Right cardiac atrium (tissue), 5 donors: ENCODE data around the gene GALNT9. TPM values are rescaled to one million over a fixed set of nuclear protein-coding genes. Genes with fewer than 3 reads are reported as not detected.

ENCODE experiments used
- ATAC-seq, 2 donors: fragments of 200-7000 bp; cut with Tn5 transposase; one replicate each; pipeline versions ENCODE4 v1.8.0 to v1.9.1; 2020; ENCODE audit warnings: moderate library complexity in 2 of 2, mild to moderate bottlenecking in 1 of 2
- DNase-seq, 3 donors: peaks; one replicate each; pipeline ENCODE4 v3.0.0-alpha.2; 2020
- H3K27ac ChIP-seq: one replicate; pipeline ENCODE4 v1.5.1; 2013; ENCODE audit warnings: mild to moderate bottlenecking, low read length, control low read depth, moderate library complexity
- H3K27me3 ChIP-seq: one replicate; pipeline ENCODE4 v1.6.1; 2013; ENCODE audit not compliant: control insufficient read depth, insufficient read depth
- H3K4me1 ChIP-seq: one replicate; pipeline ENCODE4 v1.6.1; 2013; ENCODE audit warnings: low read length; ENCODE audit not compliant: control insufficient read depth, insufficient read depth
- H3K4me3 ChIP-seq: one replicate; pipeline ENCODE4 v1.5.1; 2013; ENCODE audit warnings: low read length, control low read depth
- H3K9me3 ChIP-seq: one replicate; pipeline ENCODE4 v1.6.1; 2013; ENCODE audit warnings: low read length; ENCODE audit not compliant: control insufficient read depth
- WGBS: extraction: QIAGEN DNeasy Blood & Tissue Kit; methylation state at CpG from one replicate; pipeline ENCODE4 v1.1.7; 2013; 5-methylcytosine and 5-hydroxymethylcytosine counted together
- intact Hi-C, 4 donors: fragments of 100-400 bp; cut with DNase I; formaldehyde crosslinking; loops; one replicate each; pipeline versions ENCODE4 v1.11.0 to v1.14.0; 2022 to 2023
- polyA plus RNA-seq: library from polyadenylated mRNA; stranded (reverse); fragments of 200-250 nt; gene quantifications from one replicate; pipeline ENCODE4 v1.2.3, GENCODE V29; 2013
- total RNA-seq, 4 donors: library from RNA; stranded (reverse); fragmentation: NEBNext Ultra II Directional; extraction: Animal tissue kit (Norgen Biotek cat#: 25700); gene quantifications; one replicate each; pipeline ENCODE4 v1.2.1, GENCODE V29; 2021
- donor health status: healthy with polysubstance abuse.
- donor health status: DM: no; HTN: yes; CAD: no.
- donor health status: DM: no; HTN: no; CAD: no.
- donor health status: DM: no; HTN: yes; CAD: no; lungs with severe emphysema.
- donor health status: DM: yes; HTN: yes; CAD: no.

GALNT9 gene
- total and polyA plus RNA-seq, 5 donors = 0.05 to 0.21 (median 0.14) TPM; not detected in 2

GRCh38 chr12:132286912-132287311 is 42.5 kb downstream of the GALNT9 start:
- H3K27me3 ChIP-seq = no peaks in the 10 kb centered on the region
- DNase-seq (peak in 2 of 3 donors; percentile 38 to 44), ATAC-seq (no peak)
- intact Hi-C loops = no loop called here
- 85% methylated on average over 23 of the region's 23 CpGs for WGBS
- H3K4me3 ChIP-seq = no peak overlapping the region
- no peaks in the 10 kb centered on the region for H3K9me3 ChIP-seq
- no peak overlapping the region for H3K27ac ChIP-seq
- no peaks in the 10 kb centered on the region for H3K4me1 ChIP-seq

GRCh38 chr12:132285991-132286681 is 43.3 kb downstream of the GALNT9 start:
- Histone ChIP-seq H3K27ac (no peak overlapping the region), H3K9me3 (no peaks in the 10 kb centered on the region), H3K4me3 (no peak overlapping the region), H3K27me3 (no peaks in the 10 kb centered on the region), H3K4me1 (no peaks in the 10 kb centered on the region)
- ATAC-seq (peak; percentile 75 to 85), DNase-seq (peak; percentile 80 to 89 (median 84))
- WGBS = 7% methylated on average over 51 of the region's 51 CpGs
- intact Hi-C loops = no loop called here

- 68% methylated on average over 38 of the region's 38 CpGs for WGBS
- H3K4me1 ChIP-seq = no peaks in the 10 kb centered on the region
- H3K9me3 ChIP-seq = no peaks in the 10 kb centered on the region
- H3K4me3 ChIP-seq = no peak overlapping the region
- ATAC-seq = no peak
- DNase-seq = peak in 2 of 3 donors; percentile 28 to 56
- no peak overlapping the region for H3K27ac ChIP-seq
- intact Hi-C loops = no loop called here
- no peaks in the 10 kb centered on the region for H3K27me3 ChIP-seq
Observed at GRCh38 chr12:132284827-132285741, 44.3 kb downstream of the GALNT9 start.

GRCh38 chr12:132284071-132284826 is 45.1 kb downstream of the GALNT9 start:
- ATAC-seq = no peak
- H3K4me1 ChIP-seq = no peaks in the 10 kb centered on the region
- peak in 2 of 3 donors; percentile 25 to 35 for DNase-seq
- H3K9me3 ChIP-seq = no peaks in the 10 kb centered on the region
- intact Hi-C loops = no loop called here
- H3K27ac ChIP-seq = no peak overlapping the region
- no peak overlapping the region for H3K4me3 ChIP-seq
- no peaks in the 10 kb centered on the region for H3K27me3 ChIP-seq
- WGBS = 70% methylated on average over 33 of the region's 33 CpGs

- Histone ChIP-seq H3K27me3 (no peaks in the 10 kb centered on the region), H3K4me1 (no peaks in the 10 kb centered on the region), H3K27ac (no peak overlapping the region), H3K4me3 (no peak overlapping the region), H3K9me3 (no peaks in the 10 kb centered on the region)
- DNase-seq (peak in 2 of 3 donors; percentile 40 to 51), ATAC-seq (no peak)
- intact Hi-C loops = no loop called here
- WGBS = 50% methylated on average over 39 of the region's 39 CpGs
Observed at GRCh38 chr12:132282950-132283771, 46.2 kb downstream of the GALNT9 start.

- Histone ChIP-seq H3K27me3 (no peaks in the 10 kb centered on the region), H3K4me3 (no peak overlapping the region), H3K27ac (no peak overlapping the region), H3K9me3 (no peaks in the 10 kb centered on the region), H3K4me1 (no peaks in the 10 kb centered on the region)
- intact Hi-C loops = no loop called here
- ATAC-seq (no peak), DNase-seq (peak in 2 of 3 donors; percentile 28 to 37)
- WGBS = 88% methylated on average over 23 of the region's 23 CpGs
Observed at GRCh38 chr12:132282031-132282949, 47.1 kb downstream of the GALNT9 start.

GRCh38 chr12:132281038-132281437 is 48.4 kb downstream of the GALNT9 start:
- DNase-seq (peak in 2 of 3 donors; percentile 37 to 46), ATAC-seq (no peak)
- Histone ChIP-seq H3K4me1 (no peaks in the 10 kb centered on the region), H3K27me3 (no peaks in the 10 kb centered on the region), H3K9me3 (no peaks in the 10 kb centered on the region), H3K4me3 (no peak overlapping the region), H3K27ac (no peak overlapping the region)
- intact Hi-C loops = no loop called here
- 54% methylated on average over 19 of the region's 19 CpGs for WGBS

- intact Hi-C loops = no loop called here
- no peaks in the 10 kb centered on the region for H3K4me1 ChIP-seq
- ATAC-seq = no peak
- peak in 2 of 3 donors; percentile 22 for DNase-seq
- WGBS = 28% methylated on average over 12 of the region's 12 CpGs
- no peak overlapping the region for H3K4me3 ChIP-seq
- no peaks in the 10 kb centered on the region for H3K27me3 ChIP-seq
- H3K9me3 ChIP-seq = no peaks in the 10 kb centered on the region
- no peak overlapping the region for H3K27ac ChIP-seq
Observed at GRCh38 chr12:132280406-132280805, 49.0 kb downstream of the GALNT9 start.

- H3K4me3 ChIP-seq = no peak overlapping the region
- no peak for ATAC-seq
- H3K4me1 ChIP-seq = no peaks in the 10 kb centered on the region
- intact Hi-C loops = no loop called here
- no peaks in the 10 kb centered on the region for H3K9me3 ChIP-seq
- H3K27me3 ChIP-seq = no peaks in the 10 kb centered on the region
- peak in 1 of 3 donors; percentile 7 for DNase-seq
- 67% methylated on average over 2 of the region's 2 CpGs for WGBS
- H3K27ac ChIP-seq = no peak overlapping the region
Observed at GRCh38 chr12:132279930-132280329, 49.5 kb downstream of the GALNT9 start.
